Adrenal gland (tissue), 5 donors: ENCODE data around the gene COIL.

Experiments
- CTCF ChIP-seq, 6 experiments: fragments of 450-650 bp in 4 of 6; fragments of 200-600 bp in 2 of 6; sonication (generic) in 1 of 6; IDR thresholded peaks; 1 replicate in 5 of 6; 2 replicates in 1 of 6; pipeline versions ENCODE4 v1.5.1 to v1.8.0; 2016 to 2021; ENCODE audit warnings: antibody characterized with exemption in 6 of 6, mild to moderate bottlenecking in 2 of 6, moderate library complexity in 1 of 6
- POLR2A ChIP-seq, 2 donors: fragments of 450-650 bp; IDR thresholded peaks; one replicate each; pipeline ENCODE4 v1.6.1; 2017; ENCODE audit warnings: antibody characterized with exemption in 2 of 2, mild to moderate bottlenecking in 2 of 2, moderate library complexity in 1 of 2
- donor health status: DM: no; HTN: no; CAD: no.

- TF ChIP-seq CTCF (IDR thresholded peaks at IDR 0.05), result no peak
- TF ChIP-seq POLR2A (IDR thresholded peaks at IDR 0.05), result no peak
Observed at GRCh38 chr17:56945938-56946505, 14.8 kb downstream of the COIL start.
